Endodermal cell (in vitro differentiated cells): ENCODE data around the gene JUP. TPM values are rescaled to one million over a fixed set of nuclear protein-coding genes. Genes with fewer than 3 reads are reported as not detected.

Experiments used
- DNase-seq: peaks from one replicate; pipeline ENCODE4 v3.0.0-alpha.2; 2017
- H3K27ac ChIP-seq: 2 replicates; pipeline ENCODE4 v1.5.1; 2013; ENCODE audit warnings: mild to moderate bottlenecking, low read depth, low read length, moderate library complexity
- H3K27me3 ChIP-seq: 2 replicates; pipeline ENCODE4 v1.6.1; 2013; ENCODE audit warnings: mild to moderate bottlenecking, low read length, moderate library complexity; ENCODE audit not compliant: insufficient read depth, control insufficient read depth, poor library complexity, severe bottlenecking
- H3K36me3 ChIP-seq: 2 replicates; pipeline ENCODE4 v1.7.0; 2013; ENCODE audit warnings: mild to moderate bottlenecking, low read length, moderate library complexity; ENCODE audit not compliant: control insufficient read depth, insufficient read depth
- H3K4me1 ChIP-seq: one replicate; pipeline ENCODE4 v1.7.0; 2013; ENCODE audit warnings: low read length; ENCODE audit not compliant: control insufficient read depth, insufficient read depth
- H3K4me3 ChIP-seq: 2 replicates; pipeline ENCODE4 v1.5.1; 2013; ENCODE audit warnings: mild to moderate bottlenecking, low read length, moderate library complexity
- H3K9ac ChIP-seq: 2 replicates; pipeline ENCODE4 v1.6.1; 2013; ENCODE audit warnings: mild to moderate bottlenecking, low read length, moderate library complexity; ENCODE audit not compliant: poor library complexity, severe bottlenecking; ENCODE audit errors: extremely low read depth
- H3K9me3 ChIP-seq: 2 replicates; pipeline ENCODE4 v1.6.1; 2013; ENCODE audit warnings: mild to moderate bottlenecking, low read length, moderate library complexity; ENCODE audit not compliant: control insufficient read depth
- H3K27ac Mint-ChIP-seq: 2 replicates; pipeline ENCODE4 v1.8.0; 2020; ENCODE audit warnings: mixed read lengths
- H3K27me3 Mint-ChIP-seq: 2 replicates; pipeline ENCODE4 v1.8.0; 2021; ENCODE audit warnings: mild to moderate bottlenecking, mixed read lengths; ENCODE audit not compliant: insufficient read depth
- H3K36me3 Mint-ChIP-seq: 2 replicates; pipeline ENCODE4 v1.8.0; 2020; ENCODE audit warnings: low read depth, mixed read lengths
- H3K4me1 Mint-ChIP-seq: 2 replicates; pipeline ENCODE4 v1.8.0; 2020; ENCODE audit warnings: mixed read lengths
- H3K4me3 Mint-ChIP-seq: 2 replicates; pipeline ENCODE4 v1.8.0; 2020; ENCODE audit warnings: mild to moderate bottlenecking, moderate library complexity, mixed read lengths
- H3K9me3 Mint-ChIP-seq: 2 replicates; pipeline ENCODE4 v1.8.0; 2020; ENCODE audit warnings: mild to moderate bottlenecking, mixed read lengths
- WGBS, 2 experiments: methylation state at CpG; one replicate each; pipeline versions ENCODE4 v1.1.5 to v1.1.7; 2013; ENCODE audit warnings: missing lambda C conversion rate in 2 of 2, mixed read lengths in 1 of 2; ENCODE audit not compliant: insufficient coverage in 1 of 2, insufficient read length in 1 of 2; 5-methylcytosine and 5-hydroxymethylcytosine counted together
- total RNA-seq, 2 donors: library from RNA; stranded (reverse); fragmentation: NEBNext Ultra II Directional in 1 of 2; extraction: Animal tissue kit (Norgen Biotek cat#: 25700) in 1 of 2; gene quantifications; 2 replicates in 1 of 2; 3 replicates in 1 of 2; pipeline ENCODE4 v1.2.1, GENCODE V29; 2021
- TF ChIP-seq, protein P1 (sequence below): fragments of 200-600 bp; sonication (generic); conservative IDR thresholded peaks from 2 replicates; pipeline ENCODE4 v1.5.0; 2021; ENCODE audit warnings: antibody characterized with exemption, mild to moderate bottlenecking

Gene JUP
- total RNA-seq, 2 donors from 2014 or later: 112 to 167 TPM

DNA sequence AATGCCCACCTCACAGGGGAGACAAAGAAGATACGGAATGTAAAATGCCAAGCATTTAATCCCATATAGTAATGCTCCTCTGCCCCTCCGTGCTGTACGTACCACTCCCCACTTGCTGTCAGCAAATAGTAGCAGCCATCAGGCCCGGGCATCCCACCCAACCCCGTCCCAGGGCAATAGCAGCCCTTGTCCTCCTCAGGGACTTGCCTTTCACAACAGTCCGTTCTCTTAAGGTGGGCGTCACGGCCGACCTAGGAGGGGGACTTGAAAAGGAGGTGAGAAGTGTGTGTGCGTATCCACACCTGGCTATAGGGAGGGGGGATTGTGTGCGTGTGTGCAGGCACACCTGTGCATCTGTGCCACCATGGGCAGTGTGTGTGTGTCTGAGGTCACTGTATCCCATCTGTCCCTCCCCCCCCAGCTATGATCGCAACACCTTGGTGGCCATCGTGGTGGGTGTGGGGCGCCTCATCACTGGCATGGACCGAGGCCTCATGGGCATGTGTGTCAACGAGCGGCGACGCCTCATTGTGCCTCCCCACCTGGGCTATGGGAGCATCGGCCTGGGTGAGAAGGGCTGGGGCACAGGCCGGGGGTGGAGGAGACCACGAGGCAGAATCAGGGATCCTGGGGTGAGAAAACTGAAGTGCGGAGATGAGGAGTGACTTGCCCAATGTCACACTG, 30.3 kb upstream of the JUP start:
- no peak overlapping the region for H3K4me3 ChIP-seq
- Mint-ChIP-seq H3K4me1 (peaks cover 11% of the 10 kb centered on the region), H3K36me3 (peaks cover 18% of the 10 kb centered on the region), H3K27ac (no peak overlapping the region), H3K4me3 (no peak overlapping the region), H3K27me3 (no peaks in the 10 kb centered on the region), H3K9me3 (no peaks in the 10 kb centered on the region)
- no peaks in the 10 kb centered on the region for H3K27me3 ChIP-seq
- no peak overlapping the region for H3K9ac ChIP-seq
- no peak for DNase-seq
- no peaks in the 10 kb centered on the region for H3K4me1 ChIP-seq
- H3K9me3 ChIP-seq: no peaks in the 10 kb centered on the region
- peaks cover 26% of the 10 kb centered on the region for H3K36me3 ChIP-seq
- TF ChIP-seq, protein P1, sequence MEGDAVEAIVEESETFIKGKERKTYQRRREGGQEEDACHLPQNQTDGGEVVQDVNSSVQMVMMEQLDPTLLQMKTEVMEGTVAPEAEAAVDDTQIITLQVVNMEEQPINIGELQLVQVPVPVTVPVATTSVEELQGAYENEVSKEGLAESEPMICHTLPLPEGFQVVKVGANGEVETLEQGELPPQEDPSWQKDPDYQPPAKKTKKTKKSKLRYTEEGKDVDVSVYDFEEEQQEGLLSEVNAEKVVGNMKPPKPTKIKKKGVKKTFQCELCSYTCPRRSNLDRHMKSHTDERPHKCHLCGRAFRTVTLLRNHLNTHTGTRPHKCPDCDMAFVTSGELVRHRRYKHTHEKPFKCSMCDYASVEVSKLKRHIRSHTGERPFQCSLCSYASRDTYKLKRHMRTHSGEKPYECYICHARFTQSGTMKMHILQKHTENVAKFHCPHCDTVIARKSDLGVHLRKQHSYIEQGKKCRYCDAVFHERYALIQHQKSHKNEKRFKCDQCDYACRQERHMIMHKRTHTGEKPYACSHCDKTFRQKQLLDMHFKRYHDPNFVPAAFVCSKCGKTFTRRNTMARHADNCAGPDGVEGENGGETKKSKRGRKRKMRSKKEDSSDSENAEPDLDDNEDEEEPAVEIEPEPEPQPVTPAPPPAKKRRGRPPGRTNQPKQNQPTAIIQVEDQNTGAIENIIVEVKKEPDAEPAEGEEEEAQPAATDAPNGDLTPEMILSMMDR: no peak
- no peak overlapping the region for H3K27ac ChIP-seq
- WGBS, 2 experiments: 95 to 96% methylated on average over 17 to 23 of the region's 23 CpGs

DNA sequence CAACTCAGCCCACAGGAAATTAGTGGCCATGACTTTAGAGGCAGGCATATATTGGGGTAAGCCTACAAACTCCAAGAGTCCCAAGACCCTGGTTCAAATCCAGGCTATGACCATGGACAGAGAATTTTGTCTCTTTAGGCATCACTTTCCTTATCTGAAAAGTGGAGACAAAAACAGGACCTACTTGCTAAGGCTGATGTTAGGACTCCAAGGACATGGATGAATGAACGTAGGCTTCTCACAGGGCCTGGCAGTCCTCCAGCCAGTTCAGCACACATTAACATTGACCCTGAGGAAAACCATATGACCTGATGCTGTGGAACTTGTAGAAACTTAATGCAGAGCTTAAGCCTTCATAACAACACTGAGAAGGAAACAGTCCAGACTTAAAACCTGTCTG, 27.7 kb upstream of the JUP start:
- no peak overlapping the region for H3K27ac ChIP-seq
- peaks cover 12% of the 10 kb centered on the region for H3K27me3 Mint-ChIP-seq
- H3K4me1 ChIP-seq: no peaks in the 10 kb centered on the region
- H3K36me3 ChIP-seq: peaks cover 16% of the 10 kb centered on the region
- WGBS, 2 experiments: 89% methylated on average over 1 of the region's 1 CpG; no CpG with 5 or more reads in 1 of the 2 experiments
- TF ChIP-seq, protein P1: no peak
- DNase-seq: no peak
- no peaks in the 10 kb centered on the region for H3K9me3 Mint-ChIP-seq
- peak overlapping the region; percentile 87 for H3K4me3 ChIP-seq
- H3K27ac Mint-ChIP-seq: no peak overlapping the region
- peak overlapping the region; percentile 62 for H3K9ac ChIP-seq
- no peaks in the 10 kb centered on the region for H3K27me3 ChIP-seq
- H3K9me3 ChIP-seq: no peaks in the 10 kb centered on the region
- peaks cover 15% of the 10 kb centered on the region for H3K36me3 Mint-ChIP-seq
- peak overlapping the region; percentile 79 for H3K4me3 Mint-ChIP-seq
- H3K4me1 Mint-ChIP-seq: peaks cover 13% of the 10 kb centered on the region

DNA sequence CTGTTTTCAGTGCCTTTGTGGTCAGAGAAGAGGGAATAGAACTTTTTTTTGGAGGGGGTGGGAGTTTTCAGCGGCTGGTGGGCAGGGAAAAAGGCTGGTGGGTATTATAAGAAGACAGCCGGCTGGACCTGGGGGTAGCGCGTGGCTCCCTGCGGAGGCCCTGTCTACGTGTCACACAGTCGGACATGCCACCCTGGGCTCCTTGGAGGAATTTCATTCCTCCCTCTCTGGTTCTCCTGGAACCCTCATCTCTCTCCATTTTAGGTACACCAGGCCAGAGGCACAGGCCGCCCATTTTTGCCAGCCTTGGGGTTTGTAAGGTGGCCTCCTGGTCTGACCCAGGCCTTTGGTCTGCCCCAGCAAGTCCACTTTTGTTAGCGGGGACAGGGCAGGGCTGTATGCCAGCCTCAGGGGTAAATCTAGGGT, 27.2 kb upstream of the JUP start:
- H3K27ac Mint-ChIP-seq: peak overlapping the region; percentile 41
- Histone ChIP-seq H3K4me1 (no peaks in the 10 kb centered on the region), H3K9ac (peak overlapping the region; percentile 62), H3K27me3 (no peaks in the 10 kb centered on the region), H3K36me3 (peaks cover 16% of the 10 kb centered on the region), H3K27ac (no peak overlapping the region), H3K9me3 (no peaks in the 10 kb centered on the region), H3K4me3 (peak overlapping the region; percentile 87)
- DNase-seq: no peak
- H3K36me3 Mint-ChIP-seq: peaks cover 15% of the 10 kb centered on the region
- TF ChIP-seq, protein P1: no peak
- H3K4me3 Mint-ChIP-seq: peak overlapping the region; percentile 79
- H3K27me3 Mint-ChIP-seq: peaks cover 12% of the 10 kb centered on the region
- H3K4me1 Mint-ChIP-seq: peaks cover 13% of the 10 kb centered on the region
- H3K9me3 Mint-ChIP-seq: no peaks in the 10 kb centered on the region
- 20 to 30% methylated on average over 3 to 9 of the region's 9 CpGs for WGBS, 2 experiments
